GM21423 (cell line): ENCODE data around the gene RPS29.
"Not testable (repeated sequence)": the region's sequence is repeated elsewhere in the genome, so short reads cannot be mapped to it uniquely, and the experiment has no call there.

Experiments
- ATAC-seq: cut with Tn5 transposase; IDR thresholded peaks from one replicate; pipeline ENCODE4 v1.9.1; 2021; ENCODE audit warnings: mild to moderate bottlenecking, moderate library complexity; ENCODE audit not compliant: unreplicated experiment

Gene RPS29

GRCh38 chr14:49585803-49586672, at the start of gene RPS29:
Gene RPS29, minus strand, starts transcription at chr14:49586380. Its CDS starts 34 bp downstream, at chr14:49586346.
- ATAC-seq = peak; percentile 89

- peak; percentile 29 for ATAC-seq
Measured at GRCh38 chr14:49634547-49635334, 48.6 kb upstream of the RPS29 start, which contains the start of gene DNAAF2. Gene DNAAF2, minus strand, starts transcription at chr14:49635244. Its CDS starts 95 bp downstream, at chr14:49635149.

GRCh38 chr14:49633640-49634546, 47.7 kb upstream of the RPS29 start:
- ATAC-seq = peak; percentile 81

- no peak for ATAC-seq
Measured at GRCh38 chr14:49623941-49624839, 38.0 kb upstream of the RPS29 start.

GRCh38 chr14:49623387-49623786, 37.2 kb upstream of the RPS29 start:
- ATAC-seq = no peak

GRCh38 chr14:49622022-49622607, 35.9 kb upstream of the RPS29 start:
- ATAC-seq = no peak

GRCh38 chr14:49621114-49621881, 35.1 kb upstream of the RPS29 start:
- ATAC-seq = peak; percentile 26

- peak; percentile 96 for ATAC-seq
Measured at GRCh38 chr14:49620182-49621113, 34.3 kb upstream of the RPS29 start, which contains the start of the genes MGAT2 and RPL36AL. Gene MGAT2, plus strand, starts transcription at chr14:49620799. Its CDS starts 470 bp downstream, at chr14:49621269. Gene RPL36AL, minus strand, starts transcription at chr14:49620626. Its CDS starts 1,522 bp downstream, at chr14:49619104.

- no peak for ATAC-seq
Measured at GRCh38 chr14:49619730-49620129, 33.5 kb upstream of the RPS29 start.

GRCh38 chr14:49619273-49619672, 33.1 kb upstream of the RPS29 start:
- not testable (repeated sequence) for ATAC-seq

- ATAC-seq = no peak
Measured at GRCh38 chr14:49617852-49618519, 31.8 kb upstream of the RPS29 start.

GRCh38 chr14:49615776-49616175, 29.6 kb upstream of the RPS29 start:
- no peak for ATAC-seq

- ATAC-seq = no peak
Measured at GRCh38 chr14:49614196-49614595, 28.0 kb upstream of the RPS29 start.

- ATAC-seq = no peak
Measured at GRCh38 chr14:49612671-49613070, 26.5 kb upstream of the RPS29 start.

- no peak for ATAC-seq
Measured at GRCh38 chr14:49612251-49612650, 26.1 kb upstream of the RPS29 start.

- no peak for ATAC-seq
Measured at GRCh38 chr14:49607583-49607982, 21.4 kb upstream of the RPS29 start.
